Endodermal cell (in vitro differentiated cells): Measurements from ENCODE around the gene FER. TPM values are rescaled to one million over a fixed set of nuclear protein-coding genes. Genes with fewer than 3 reads are reported as not detected.

Experiments used
- DNase-seq: peaks from one replicate; pipeline ENCODE4 v3.0.0-alpha.2; 2017
- H3K27ac ChIP-seq: 2 replicates; pipeline ENCODE4 v1.5.1; 2013; ENCODE audit warnings: mild to moderate bottlenecking, low read depth, low read length, moderate library complexity
- H3K27me3 ChIP-seq: 2 replicates; pipeline ENCODE4 v1.6.1; 2013; ENCODE audit warnings: mild to moderate bottlenecking, low read length, moderate library complexity; ENCODE audit not compliant: insufficient read depth, control insufficient read depth, poor library complexity, severe bottlenecking
- H3K36me3 ChIP-seq: 2 replicates; pipeline ENCODE4 v1.7.0; 2013; ENCODE audit warnings: mild to moderate bottlenecking, low read length, moderate library complexity; ENCODE audit not compliant: control insufficient read depth, insufficient read depth
- H3K4me1 ChIP-seq: one replicate; pipeline ENCODE4 v1.7.0; 2013; ENCODE audit warnings: low read length; ENCODE audit not compliant: control insufficient read depth, insufficient read depth
- H3K4me3 ChIP-seq: 2 replicates; pipeline ENCODE4 v1.5.1; 2013; ENCODE audit warnings: mild to moderate bottlenecking, low read length, moderate library complexity
- H3K9ac ChIP-seq: 2 replicates; pipeline ENCODE4 v1.6.1; 2013; ENCODE audit warnings: mild to moderate bottlenecking, low read length, moderate library complexity; ENCODE audit not compliant: poor library complexity, severe bottlenecking; ENCODE audit errors: extremely low read depth
- H3K9me3 ChIP-seq: 2 replicates; pipeline ENCODE4 v1.6.1; 2013; ENCODE audit warnings: mild to moderate bottlenecking, low read length, moderate library complexity; ENCODE audit not compliant: control insufficient read depth
- H3K27ac Mint-ChIP-seq: 2 replicates; pipeline ENCODE4 v1.8.0; 2020; ENCODE audit warnings: mixed read lengths
- H3K27me3 Mint-ChIP-seq: 2 replicates; pipeline ENCODE4 v1.8.0; 2021; ENCODE audit warnings: mild to moderate bottlenecking, mixed read lengths; ENCODE audit not compliant: insufficient read depth
- H3K36me3 Mint-ChIP-seq: 2 replicates; pipeline ENCODE4 v1.8.0; 2020; ENCODE audit warnings: low read depth, mixed read lengths
- H3K4me1 Mint-ChIP-seq: 2 replicates; pipeline ENCODE4 v1.8.0; 2020; ENCODE audit warnings: mixed read lengths
- H3K4me3 Mint-ChIP-seq: 2 replicates; pipeline ENCODE4 v1.8.0; 2020; ENCODE audit warnings: mild to moderate bottlenecking, moderate library complexity, mixed read lengths
- H3K9me3 Mint-ChIP-seq: 2 replicates; pipeline ENCODE4 v1.8.0; 2020; ENCODE audit warnings: mild to moderate bottlenecking, mixed read lengths
- WGBS, 2 experiments: methylation state at CpG; one replicate each; pipeline versions ENCODE4 v1.1.5 to v1.1.7; 2013; ENCODE audit warnings: missing lambda C conversion rate in 2 of 2, mixed read lengths in 1 of 2; ENCODE audit not compliant: insufficient coverage in 1 of 2, insufficient read length in 1 of 2; 5-methylcytosine and 5-hydroxymethylcytosine counted together
- total RNA-seq, 2 donors: library from RNA; stranded (reverse); fragmentation: NEBNext Ultra II Directional in 1 of 2; extraction: Animal tissue kit (Norgen Biotek cat#: 25700) in 1 of 2; gene quantifications; 2 replicates in 1 of 2; 3 replicates in 1 of 2; pipeline ENCODE4 v1.2.1, GENCODE V29; 2021
- TF ChIP-seq, protein P1 (sequence below): fragments of 200-600 bp; sonication (generic); conservative IDR thresholded peaks from 2 replicates; pipeline ENCODE4 v1.5.0; 2021; ENCODE audit warnings: antibody characterized with exemption, mild to moderate bottlenecking

Gene FER
- total RNA-seq, 2 donors from 2014 or later: 24.5 to 26.8 TPM

DNA sequence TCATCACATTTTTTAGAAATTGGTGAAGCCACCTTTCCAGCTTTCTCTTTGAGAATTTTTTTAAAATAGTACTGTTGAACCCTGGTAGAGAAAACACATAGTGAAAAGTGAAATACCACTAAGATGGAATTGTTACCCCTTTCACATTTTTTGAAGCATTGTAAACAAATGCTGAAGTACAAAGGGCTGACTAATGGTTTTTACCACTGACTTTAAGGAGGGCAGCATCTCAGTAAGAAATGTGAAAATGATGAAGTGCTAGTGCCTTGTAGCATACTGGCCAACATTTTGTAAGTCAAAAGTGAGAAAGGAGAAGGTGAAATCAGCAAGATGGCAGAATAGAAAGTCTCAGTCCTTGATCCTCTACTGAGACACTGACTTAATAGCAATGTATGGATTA, 341.5 kb downstream of the FER start:
- H3K4me1 Mint-ChIP-seq: no peaks in the 10 kb centered on the region
- TF ChIP-seq, protein P1, sequence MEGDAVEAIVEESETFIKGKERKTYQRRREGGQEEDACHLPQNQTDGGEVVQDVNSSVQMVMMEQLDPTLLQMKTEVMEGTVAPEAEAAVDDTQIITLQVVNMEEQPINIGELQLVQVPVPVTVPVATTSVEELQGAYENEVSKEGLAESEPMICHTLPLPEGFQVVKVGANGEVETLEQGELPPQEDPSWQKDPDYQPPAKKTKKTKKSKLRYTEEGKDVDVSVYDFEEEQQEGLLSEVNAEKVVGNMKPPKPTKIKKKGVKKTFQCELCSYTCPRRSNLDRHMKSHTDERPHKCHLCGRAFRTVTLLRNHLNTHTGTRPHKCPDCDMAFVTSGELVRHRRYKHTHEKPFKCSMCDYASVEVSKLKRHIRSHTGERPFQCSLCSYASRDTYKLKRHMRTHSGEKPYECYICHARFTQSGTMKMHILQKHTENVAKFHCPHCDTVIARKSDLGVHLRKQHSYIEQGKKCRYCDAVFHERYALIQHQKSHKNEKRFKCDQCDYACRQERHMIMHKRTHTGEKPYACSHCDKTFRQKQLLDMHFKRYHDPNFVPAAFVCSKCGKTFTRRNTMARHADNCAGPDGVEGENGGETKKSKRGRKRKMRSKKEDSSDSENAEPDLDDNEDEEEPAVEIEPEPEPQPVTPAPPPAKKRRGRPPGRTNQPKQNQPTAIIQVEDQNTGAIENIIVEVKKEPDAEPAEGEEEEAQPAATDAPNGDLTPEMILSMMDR: no peak

DNA sequence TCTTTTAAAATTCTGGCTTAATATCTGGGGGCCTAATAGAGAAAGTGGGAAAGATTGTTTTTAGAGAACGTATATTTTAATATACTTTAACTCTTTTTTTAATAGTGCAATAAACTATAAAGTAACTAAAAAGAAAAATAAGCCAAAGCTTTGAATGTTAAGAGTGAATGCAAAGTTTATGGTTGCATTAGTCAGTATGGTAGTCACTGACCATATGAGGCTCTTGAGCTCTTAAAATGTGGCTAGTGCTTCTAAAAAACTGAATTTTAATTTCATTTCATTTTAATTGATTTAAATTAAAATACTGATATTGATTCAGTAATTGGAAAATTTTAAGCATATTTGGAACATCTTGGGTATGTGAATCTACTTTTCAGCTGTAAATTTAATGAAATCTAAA, 351.4 kb downstream of the FER start:
- no peak overlapping the region for H3K4me3 Mint-ChIP-seq
- no peaks in the 10 kb centered on the region for H3K36me3 ChIP-seq
- no peak overlapping the region for H3K9ac ChIP-seq
- no peaks in the 10 kb centered on the region for H3K27me3 Mint-ChIP-seq
- no peaks in the 10 kb centered on the region for H3K36me3 Mint-ChIP-seq
- no peak for DNase-seq
- no CpG with 5 or more reads among the region's 1 CpG for WGBS, 2 experiments
- no peaks in the 10 kb centered on the region for H3K4me1 ChIP-seq
- no peaks in the 10 kb centered on the region for H3K9me3 ChIP-seq
- H3K9me3 Mint-ChIP-seq: no peaks in the 10 kb centered on the region
- no peaks in the 10 kb centered on the region for H3K4me1 Mint-ChIP-seq
- no peak overlapping the region for H3K4me3 ChIP-seq
- no peak overlapping the region for H3K27ac Mint-ChIP-seq
- TF ChIP-seq, protein P1: no peak
- H3K27me3 ChIP-seq: no peaks in the 10 kb centered on the region
- no peak overlapping the region for H3K27ac ChIP-seq

More for the DNA sequence above, 341.5 kb downstream of the FER start:
- H3K36me3 ChIP-seq: no peaks in the 10 kb centered on the region
- H3K27me3 ChIP-seq: no peaks in the 10 kb centered on the region
- H3K9me3 Mint-ChIP-seq: no peaks in the 10 kb centered on the region
- no peaks in the 10 kb centered on the region for H3K4me1 ChIP-seq
- no peak overlapping the region for H3K9ac ChIP-seq
- H3K27ac ChIP-seq: no peak overlapping the region
- H3K4me3 ChIP-seq: no peak overlapping the region
- no peak overlapping the region for H3K4me3 Mint-ChIP-seq
- no peaks in the 10 kb centered on the region for H3K27me3 Mint-ChIP-seq
- no peak overlapping the region for H3K27ac Mint-ChIP-seq
- DNase-seq: no peak
- no peaks in the 10 kb centered on the region for H3K36me3 Mint-ChIP-seq
- no peaks in the 10 kb centered on the region for H3K9me3 ChIP-seq

DNA sequence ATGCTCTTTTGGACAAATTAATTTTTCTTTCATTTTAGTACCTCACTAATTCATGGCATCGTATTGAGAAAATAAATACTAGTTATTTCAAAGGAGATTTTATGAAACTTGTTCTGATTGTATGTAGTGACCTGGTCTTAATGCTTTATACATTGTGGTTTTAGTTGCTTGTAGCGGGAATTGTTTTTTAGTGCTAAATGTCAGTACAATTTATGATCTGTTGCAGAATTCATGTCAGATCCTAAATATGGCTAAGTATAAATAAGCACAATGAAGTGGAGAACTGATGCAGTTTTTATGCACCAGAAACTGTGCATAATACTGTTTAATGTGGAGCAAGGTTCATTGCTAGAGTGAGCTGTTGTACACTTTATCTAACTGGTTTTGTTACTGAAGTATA, 353.3 kb downstream of the FER start:
- Histone ChIP-seq H3K36me3 (no peaks in the 10 kb centered on the region), H3K4me3 (no peak overlapping the region), H3K27ac (no peak overlapping the region), H3K27me3 (no peaks in the 10 kb centered on the region), H3K9me3 (no peaks in the 10 kb centered on the region), H3K4me1 (no peaks in the 10 kb centered on the region), H3K9ac (no peak overlapping the region)
- H3K4me3 Mint-ChIP-seq: no peak overlapping the region
- no peaks in the 10 kb centered on the region for H3K27me3 Mint-ChIP-seq
- no peak for DNase-seq
- H3K4me1 Mint-ChIP-seq: no peaks in the 10 kb centered on the region
- H3K27ac Mint-ChIP-seq: no peak overlapping the region
- H3K36me3 Mint-ChIP-seq: no peaks in the 10 kb centered on the region
- 92 to 100% methylated on average over 1 to 2 of the region's 2 CpGs for WGBS, 2 experiments
- no peaks in the 10 kb centered on the region for H3K9me3 Mint-ChIP-seq
- TF ChIP-seq, protein P1: no peak
